ENCODE data around the gene CEP170. TPM values are rescaled to one million over a fixed set of nuclear protein-coding genes. Genes with fewer than 3 reads are reported as not detected.

The CEP170 gene
- total RNA-seq, 2 experiments from 2014 or later = 35.2 to 35.6 TPM

DNA sequence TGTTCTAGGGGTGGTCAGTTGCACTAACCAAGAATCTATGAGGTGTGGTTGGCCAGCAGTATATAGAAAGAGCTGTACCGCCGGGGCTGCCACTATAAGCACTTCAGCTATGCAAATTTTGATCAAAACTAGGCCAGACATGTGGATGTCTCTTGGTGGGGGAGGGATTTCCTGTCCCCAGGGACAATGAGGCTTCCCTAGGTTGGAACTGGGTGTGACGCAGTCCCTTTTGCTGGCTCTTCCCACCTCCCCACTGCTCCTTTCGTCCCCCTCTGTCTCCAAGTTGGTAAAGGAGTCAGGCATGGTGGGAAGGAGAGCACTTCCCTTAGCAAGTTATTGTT is 14.3 kb upstream of the CEP170 start:
- ChIA-PET POLR2A (interaction anchor here (0.8 kb wide), 1 partner anchor 15 kb away, joined by 3 read pairs; no protein-coding TSS in a partner anchor), CTCF (no interaction called here)

DNA sequence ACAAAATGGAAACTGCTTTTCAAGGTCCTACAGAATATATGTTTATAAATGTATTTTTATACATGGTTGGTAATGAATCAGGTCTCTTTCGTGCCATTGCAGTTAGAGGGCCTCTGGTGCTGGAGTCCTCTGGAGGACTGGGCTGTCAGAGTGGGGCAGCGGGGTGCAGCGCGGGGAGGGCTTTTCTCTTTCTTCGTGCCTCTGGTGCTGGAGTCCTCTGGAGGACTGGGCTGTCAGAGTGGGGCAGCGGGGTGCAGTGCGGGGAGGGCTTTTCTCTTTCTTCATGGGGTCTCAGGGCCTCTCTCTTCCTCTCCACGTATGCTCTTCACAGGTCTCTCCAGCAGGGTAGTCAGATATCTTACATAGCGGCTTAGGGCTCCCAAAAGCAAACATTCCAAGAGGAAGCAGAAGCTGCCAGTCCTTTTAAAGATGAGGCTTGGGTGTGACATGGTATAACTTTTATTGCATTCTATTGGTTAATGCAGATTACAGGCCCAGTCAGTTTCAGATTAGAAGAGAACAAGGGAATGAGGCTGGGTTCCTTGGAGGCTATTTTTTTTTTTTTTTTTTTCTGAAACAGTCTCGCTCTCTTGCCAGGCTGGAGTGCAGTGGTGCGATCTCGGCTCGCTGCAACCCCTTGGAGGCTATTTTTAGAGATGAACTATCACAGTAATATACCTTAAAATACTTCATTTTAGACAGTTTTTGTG is 13.8 kb upstream of the CEP170 start:
- POLR2A ChIA-PET = no interaction called here
- CTCF ChIA-PET = no interaction called here

DNA sequence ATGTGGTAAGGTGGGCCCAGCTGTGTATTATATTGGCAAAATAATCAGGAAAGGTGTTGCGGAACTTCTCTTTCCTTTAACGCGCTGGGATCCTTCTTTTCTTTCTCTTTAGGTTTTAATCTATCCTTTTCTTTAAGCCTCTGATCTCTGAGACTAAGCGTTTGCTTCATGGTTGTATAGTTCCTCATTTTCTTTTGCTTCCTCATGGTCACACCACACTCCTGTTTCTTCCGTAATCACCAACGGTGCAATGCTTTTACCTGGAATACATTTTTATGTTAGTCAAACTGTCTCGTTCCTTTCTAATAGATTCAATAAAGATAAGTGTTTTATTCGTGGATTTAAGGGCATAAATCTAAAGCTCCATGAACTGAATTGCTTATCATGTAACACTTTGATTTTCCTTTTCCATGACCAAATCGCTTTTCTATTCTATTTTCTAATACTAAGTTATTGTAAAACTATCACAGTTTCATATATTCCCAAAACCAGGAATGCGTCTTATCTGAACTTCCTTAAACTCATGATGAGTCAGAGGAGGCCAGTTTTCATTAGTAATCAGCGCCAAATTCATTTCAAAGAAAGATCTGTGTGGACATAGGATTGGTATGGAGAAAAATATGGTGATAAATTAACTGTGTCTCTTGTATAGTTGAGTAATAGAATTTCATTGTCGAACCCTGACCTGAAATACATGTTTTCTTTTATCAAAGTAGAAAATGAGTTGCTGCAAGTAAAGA is 13.0 kb upstream of the CEP170 start:
- CTCF ChIA-PET = no interaction called here

DNA sequence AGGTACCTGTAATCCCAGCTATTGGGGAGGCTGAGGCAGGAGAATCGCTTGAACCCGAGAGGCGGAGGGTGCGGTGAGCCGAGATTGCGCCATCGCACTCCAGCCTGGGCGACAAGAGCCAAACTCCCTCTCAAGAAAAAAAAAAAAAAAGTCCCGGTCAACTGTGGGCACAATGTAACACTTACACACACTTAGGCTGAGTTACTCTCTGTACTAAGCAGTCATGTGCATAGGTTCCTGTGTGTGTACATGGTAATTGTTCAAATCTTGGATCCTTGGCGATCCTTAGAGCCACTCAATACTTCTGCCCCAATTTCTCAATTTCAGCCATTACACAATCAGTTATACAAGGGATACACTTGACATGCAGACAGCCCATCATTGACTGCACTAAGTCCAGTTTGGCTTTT is 12.4 kb upstream of the CEP170 start:
- ChIA-PET POLR2A (interaction anchor here (0.7 kb wide), 1 partner anchor 526 kb away, joined by 3 read pairs; no protein-coding TSS in a partner anchor), CTCF (interaction anchor here (0.7 kb wide), 1 partner anchor 76 kb away, joined by 4 read pairs; no protein-coding TSS in a partner anchor)

More for the DNA sequence above, 13.0 kb upstream of the CEP170 start:
- POLR2A ChIA-PET = no interaction called here

DNA sequence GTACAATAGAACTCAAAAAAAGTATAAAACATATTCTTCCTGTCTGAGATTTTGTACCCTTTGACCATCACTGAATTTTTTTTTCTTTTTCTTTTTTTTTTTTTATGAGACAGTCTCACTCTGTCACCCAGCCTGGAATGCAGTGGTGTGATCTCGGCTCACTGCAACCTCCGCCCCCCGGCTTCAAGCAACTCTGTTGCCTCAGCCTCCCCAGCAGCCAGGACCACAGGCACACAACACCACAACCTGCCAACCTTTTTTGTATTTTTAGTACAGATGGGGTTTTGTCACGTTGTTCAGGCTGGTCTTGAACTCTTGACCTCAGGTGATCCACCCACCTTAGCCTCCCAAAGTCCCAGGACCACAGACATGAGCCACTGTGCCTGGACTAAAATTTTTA is 11.2 kb upstream of the CEP170 start:
- ChIA-PET POLR2A (interaction anchor here (0.7 kb wide), 1 partner anchor 21 kb away, joined by 4 read pairs; no protein-coding TSS in a partner anchor), CTCF (no interaction called here)

DNA sequence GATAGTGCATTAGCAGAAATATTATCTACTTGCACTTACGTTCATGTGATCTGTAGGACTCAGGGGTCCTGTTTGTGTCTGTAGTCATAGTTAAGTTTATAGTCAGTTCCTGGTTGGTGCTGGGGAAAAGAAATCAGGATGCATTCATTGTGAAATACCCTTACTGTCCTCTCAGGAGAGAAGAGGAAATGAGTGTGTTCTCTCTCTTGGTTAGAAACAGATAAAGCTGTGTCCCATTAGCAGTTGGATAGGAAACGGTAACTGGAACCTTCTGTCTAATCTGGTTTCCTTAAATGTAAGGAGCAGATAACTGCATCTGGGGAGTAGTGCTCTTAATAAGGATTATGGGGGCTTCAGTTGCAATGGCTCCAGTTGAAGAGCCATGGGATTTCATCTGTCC is 9.6 kb upstream of the CEP170 start:
- ChIA-PET POLR2A (interaction anchor here (0.5 kb wide), 1 partner anchor 11 kb away, joined by 3 read pairs; no protein-coding TSS in a partner anchor), CTCF (no interaction called here)

DNA sequence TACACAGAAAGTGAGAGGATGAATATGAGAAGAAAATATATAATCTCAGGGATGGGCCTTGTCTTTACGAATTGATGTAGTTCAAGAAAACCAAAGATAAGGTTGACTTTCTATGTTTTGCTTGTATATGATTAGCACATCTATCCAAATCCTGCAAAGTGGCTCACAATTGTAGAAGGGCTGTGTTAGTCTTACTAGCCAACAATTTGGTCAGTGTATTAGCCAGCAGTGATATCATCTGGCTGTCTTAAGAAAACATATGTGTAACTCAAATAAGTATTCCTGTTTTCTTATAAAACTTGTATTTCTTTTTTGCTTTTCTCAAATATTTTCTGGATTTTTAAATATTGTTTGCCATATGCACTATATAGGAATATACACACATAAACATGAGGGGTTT is 6.3 kb upstream of the CEP170 start:
- POLR2A ChIA-PET = no interaction called here
- CTCF ChIA-PET = no interaction called here

DNA sequence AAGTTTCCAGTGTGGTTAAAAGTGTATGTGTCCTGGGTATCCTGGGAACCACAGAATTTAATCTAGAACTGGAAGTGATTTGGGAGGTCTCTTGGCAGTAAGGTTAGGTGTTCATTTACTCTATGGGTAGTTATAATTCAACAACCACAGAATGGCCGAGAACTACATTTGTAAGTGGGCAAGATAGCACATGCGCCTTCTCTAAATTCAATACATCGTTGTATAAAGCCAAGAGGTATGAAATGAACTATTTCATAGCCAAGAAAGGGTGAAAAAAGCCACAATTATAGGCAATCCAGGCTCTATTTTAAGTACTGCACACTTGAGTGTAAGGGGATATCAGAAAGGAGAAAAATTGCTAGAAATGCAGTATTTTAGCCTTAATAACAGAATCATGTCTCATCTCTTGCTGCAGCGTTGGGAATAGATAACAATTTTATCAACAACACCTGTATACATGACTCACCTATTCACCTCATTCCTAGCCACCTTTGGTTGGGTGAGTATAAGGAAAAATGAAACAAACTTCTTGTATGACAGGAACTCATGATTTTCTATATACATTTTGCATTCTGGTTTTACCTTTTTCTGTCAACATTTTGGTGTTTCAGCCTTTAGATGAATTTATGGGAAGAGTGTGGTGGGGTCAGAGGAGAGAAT is 5.3 kb upstream of the CEP170 start:
- CTCF ChIA-PET = no interaction called here
- POLR2A ChIA-PET = no interaction called here

DNA sequence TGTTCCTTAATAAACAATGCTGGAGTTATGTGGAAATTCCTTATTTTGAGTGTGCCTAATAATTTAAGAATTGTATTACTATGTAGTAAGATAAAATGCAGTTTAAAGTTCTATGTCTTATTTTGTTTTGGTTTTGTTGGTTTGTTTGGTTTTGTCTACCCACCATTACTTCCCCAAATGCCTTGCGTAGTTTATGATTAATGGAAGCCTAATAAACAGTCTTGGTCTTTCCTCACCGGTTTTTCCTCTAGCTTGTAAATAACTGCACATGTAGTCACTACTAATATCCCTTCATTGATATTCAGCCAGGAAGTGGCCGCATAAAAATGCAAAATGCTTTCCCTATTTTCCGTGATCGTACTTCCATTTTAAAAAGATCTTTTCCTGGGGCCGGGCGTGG is 3.6 kb upstream of the CEP170 start:
- POLR2A ChIA-PET = no interaction called here
- CTCF ChIA-PET = no interaction called here

DNA sequence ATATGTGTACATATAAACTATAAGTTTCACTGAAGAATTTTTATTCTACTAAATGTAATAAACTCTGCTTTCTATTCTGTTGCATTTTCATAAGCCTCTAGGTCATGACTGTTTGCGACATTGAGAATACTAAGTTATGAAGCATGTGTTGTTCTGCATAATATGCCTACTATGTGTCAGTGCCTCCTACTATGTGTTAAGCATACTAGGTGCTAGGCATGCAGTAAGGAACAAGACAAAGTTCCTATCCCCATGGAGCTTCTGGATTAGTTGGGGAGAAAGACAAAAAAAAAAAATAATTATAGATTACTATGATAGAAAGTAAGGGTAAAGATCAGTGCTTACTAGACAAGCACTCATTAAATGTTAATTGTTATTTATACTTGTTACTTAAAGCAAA is 2.1 kb upstream of the CEP170 start:
- POLR2A ChIA-PET = no interaction called here
- CTCF ChIA-PET = no interaction called here

DNA sequence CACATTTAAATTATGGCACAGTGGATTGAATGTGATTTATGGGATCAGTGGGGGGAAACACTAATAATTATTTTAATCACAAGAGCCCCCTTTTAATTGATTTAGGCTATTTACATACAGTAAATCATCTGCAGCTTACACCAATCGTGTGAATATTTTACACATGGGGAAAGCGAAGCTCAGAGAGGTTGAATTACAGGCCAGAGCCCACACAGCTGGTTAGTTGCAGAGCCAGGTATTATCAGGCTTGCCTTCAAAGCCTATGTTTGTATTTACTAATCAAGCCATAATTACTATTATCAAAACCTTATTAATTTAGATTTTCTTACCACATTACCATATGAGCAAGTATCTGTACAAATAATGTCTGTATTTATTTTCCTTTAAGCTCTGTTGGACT is 1.5 kb upstream of the CEP170 start:
- POLR2A ChIA-PET = no interaction called here
- CTCF ChIA-PET = no interaction called here

DNA sequence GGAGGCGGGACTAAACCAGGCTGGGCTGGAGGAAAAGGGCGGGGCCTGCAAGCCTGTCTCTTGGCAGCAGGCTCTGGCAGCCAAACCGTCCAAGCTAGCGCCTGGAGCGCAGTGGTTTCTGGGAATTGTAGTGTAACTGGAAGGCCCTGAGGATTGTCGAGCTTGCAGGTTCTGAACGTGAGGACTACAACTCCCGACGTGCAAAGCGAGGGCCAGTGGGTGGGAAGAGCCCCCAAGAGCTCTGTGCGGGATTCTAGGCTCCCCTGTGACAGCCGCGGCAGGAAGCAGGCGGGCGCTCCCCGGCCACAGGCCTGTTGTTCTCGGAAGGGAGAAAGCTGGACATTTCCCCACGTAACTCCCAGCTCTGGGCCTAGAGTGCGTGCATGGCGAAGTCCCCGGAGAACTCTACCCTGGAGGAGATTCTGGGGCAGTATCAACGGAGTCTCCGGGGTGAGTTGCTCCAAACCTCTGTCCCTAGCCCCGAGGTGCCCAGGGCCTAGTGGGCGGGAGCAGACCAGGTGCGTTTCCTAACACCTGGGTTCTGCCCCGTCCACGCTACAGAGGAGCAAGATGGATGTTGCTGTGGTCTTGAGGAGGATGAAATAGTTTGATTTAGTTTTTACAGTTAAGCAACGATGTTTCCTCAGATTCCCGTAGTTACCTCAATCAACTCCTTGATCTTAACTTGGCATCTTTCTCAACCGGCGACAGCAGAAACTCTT is 871 bp upstream of the CEP170 start, which contains the start of gene SDCCAG8:
SDCCAG8 (plus strand) TSS at position 251 of the 722 bp plus-strand sequence; CDS start at position 384, 133 bp downstream.
- ChIA-PET POLR2A (interaction anchor here (0.9 to 1.2 kb wide), 2 partner anchors 792 to 1065 kb away, joined by 3 to 5 read pairs; no protein-coding TSS in a partner anchor), CTCF (interaction anchor here (1.4 kb wide), 1 partner anchor 1736 kb away, joined by 3 read pairs; the partner anchor contains the start of gene FH)

DNA sequence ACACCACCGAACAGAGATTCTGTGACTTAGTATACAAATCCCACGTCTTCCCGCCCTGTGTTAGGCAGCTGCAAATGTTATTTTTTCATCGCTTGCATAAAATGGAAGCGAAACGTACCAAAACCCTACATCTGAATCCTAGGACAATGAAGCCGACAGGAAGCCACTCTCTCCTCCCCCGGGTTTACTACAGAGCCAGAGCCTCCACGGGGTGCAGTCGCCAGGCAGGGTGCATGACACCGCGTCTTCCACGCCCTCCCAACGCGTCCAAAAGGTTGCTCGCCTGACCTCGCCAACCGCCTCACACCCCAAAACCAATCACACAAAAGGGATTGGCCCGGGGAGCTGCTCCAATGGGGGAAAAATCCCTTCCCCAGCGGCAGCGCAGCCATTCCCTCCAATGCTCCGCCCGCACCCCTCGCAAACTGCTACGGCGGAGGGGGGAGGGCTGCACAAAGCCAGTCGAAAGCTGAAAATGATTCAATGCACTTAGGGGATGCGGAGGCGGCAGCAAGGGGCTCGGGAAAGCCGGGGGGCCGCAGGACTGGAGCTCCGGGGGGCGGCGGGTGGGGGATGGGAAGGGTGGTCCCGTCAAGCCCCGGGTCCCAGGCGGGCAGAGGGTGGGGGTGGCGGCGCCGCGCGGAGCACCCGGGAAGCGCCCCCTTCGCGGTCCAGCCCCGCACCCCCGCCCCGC is 701 bp downstream of the CEP170 start:
- ChIA-PET POLR2A (interaction anchor here (0.8 to 1.2 kb wide), 3 partner anchors 10 to 794 kb away, joined by 3 to 5 read pairs (median 3); no protein-coding TSS in a partner anchor), CTCF (no interaction called here)

DNA sequence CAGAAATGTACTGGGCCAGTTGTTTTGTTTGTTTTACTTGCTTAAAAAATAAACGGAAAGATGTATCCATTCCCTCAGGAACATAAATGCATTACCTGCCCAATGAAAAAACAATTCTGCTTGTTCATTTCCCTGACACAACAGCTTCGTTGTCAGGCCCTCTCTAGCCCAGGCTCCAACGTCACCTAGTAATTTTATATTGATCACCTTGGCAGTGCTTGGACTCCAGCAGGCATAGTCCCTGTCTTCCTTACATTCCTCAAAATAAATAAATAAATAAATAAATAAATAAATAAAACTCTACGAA is 1.2 kb downstream of the CEP170 start:
- ChIA-PET POLR2A (interaction anchor here (0.8 to 1.0 kb wide), 2 partner anchors 11 to 16 kb away, joined by 3 read pairs; no protein-coding TSS in a partner anchor), CTCF (no interaction called here)

DNA sequence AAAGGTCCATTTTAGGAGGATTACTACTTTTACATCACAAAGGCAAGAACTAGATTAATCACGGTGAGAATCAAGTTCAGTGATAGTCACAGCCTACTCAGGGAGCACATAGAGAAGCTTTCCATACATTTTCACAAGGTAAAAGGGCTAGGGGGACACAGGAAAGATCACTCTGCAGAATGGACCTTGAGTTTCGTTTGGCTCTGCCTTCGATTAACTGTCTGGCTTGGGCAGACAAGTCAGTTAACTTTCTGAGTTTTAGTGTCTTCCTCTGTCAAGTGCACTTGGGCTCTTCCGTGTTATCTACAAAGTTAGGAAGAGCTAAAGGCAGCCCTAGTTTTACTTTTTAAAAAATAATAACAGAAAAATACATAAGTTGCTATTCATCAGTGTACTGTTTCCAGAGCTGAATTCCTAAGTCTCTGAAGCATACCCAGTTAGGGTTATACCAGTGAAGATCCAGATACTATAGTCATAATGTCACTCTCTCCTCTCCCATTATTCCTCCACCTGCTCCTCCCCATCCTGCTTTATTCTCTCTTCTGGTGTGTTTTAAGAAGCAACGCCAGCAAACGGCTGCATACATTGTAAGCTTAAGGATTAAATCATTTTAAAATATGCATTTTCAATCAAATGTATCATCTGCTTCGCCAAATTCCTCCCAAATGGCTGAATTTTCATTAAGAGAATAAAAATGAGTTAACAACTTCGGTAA is 1.7 kb downstream of the CEP170 start:
- CTCF ChIA-PET = no interaction called here
- POLR2A ChIA-PET = interaction anchor here (0.8 kb wide), 1 partner anchor 11 kb away, joined by 3 read pairs; no protein-coding TSS in a partner anchor

DNA sequence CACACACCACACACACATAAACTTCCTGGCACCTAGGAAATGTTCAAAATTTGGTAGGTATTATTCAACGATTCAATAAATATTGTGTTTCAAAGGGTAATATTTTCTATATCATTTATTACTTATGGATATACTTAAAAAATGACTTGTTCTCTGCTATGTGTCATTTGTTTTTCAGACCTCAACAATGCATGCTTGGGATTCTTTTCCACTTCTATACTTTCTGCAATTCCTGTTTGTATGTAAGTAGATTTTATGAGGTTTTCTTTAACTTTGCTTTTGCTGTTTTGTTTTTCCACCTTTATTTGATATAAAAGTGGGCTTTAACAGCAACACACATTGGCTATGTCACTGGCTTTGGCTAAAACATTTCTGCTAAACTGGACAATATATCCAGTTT is 3.5 kb downstream of the CEP170 start:
- ChIA-PET POLR2A (no interaction called here), CTCF (no interaction called here)

DNA sequence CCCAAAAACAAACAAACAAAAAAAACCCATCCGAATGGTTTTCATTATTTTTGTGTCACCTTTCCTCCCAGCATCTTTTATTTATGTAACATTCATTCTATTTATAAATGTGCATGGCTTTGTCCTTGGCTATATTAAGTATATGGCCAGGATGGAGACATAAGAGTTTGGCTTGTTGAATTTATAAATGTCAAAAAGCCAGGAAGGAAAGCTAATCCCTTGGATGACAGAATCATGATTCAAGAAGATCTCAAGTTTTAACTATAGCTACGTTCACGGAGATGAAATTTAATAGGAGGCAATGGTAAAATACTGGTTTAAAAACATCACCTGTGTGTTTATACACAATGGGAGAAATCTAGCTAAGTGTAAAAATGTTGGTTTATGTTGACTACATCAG is 5.0 kb downstream of the CEP170 start:
- ChIA-PET POLR2A (no interaction called here), CTCF (no interaction called here)

DNA sequence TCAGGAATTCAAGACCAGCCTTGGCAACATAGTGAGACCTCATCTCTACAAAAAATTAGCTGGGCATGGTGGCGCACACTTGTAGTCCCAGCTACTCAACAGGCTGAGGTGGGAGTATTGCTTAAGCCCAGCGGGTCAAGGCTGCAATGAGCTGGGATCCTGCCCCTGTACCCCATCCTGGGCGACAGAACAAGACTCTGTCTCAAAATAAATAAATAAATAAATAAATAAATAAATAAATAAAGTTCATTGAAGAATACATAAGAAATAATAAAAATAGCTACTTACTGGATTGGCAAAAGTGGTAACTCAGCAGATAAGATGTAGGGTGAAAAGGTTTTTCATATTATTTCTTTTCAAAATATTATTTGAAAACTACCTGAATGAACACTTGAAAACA is 5.9 kb downstream of the CEP170 start:
- POLR2A ChIA-PET = no interaction called here
- CTCF ChIA-PET = no interaction called here

DNA sequence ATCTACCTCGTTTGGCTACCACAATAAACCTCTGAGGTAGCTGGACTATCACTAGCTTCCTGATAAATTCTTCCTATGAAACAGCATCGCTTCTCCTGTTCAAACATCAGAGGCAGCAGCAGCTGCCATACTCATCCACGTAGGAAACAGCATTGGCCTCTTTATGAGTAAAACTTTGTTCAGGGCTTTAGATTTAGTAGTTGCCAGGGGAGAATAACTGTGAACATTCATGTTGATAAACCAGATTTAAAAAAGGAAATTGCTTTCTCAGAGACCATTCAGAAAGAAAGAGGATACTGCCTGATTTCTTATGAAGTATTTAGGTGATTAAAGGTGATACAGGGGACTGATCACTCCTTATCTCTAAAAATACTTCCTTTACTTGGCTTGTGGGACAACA is 7.2 kb downstream of the CEP170 start:
- ChIA-PET CTCF (no interaction called here), POLR2A (no interaction called here)

All from activated CD8-positive, alpha-beta memory T cell treated with anti-CD3 and anti-CD28 coated beads for 36 hours (primary cell).